Thyroid gland (tissue), 4 donors: ENCODE results near the gene CTNNA3. TPM values are rescaled to one million over a fixed set of nuclear protein-coding genes. Genes with fewer than 3 reads are reported as not detected.
A peak's percentile ranks its signal among the peaks of the same experiment; 100 is the strongest.

ENCODE experiments used
- DNase-seq, 2 donors: peaks; one replicate each; pipeline ENCODE4 v3.0.0-alpha.2; 2019
- H3K27ac ChIP-seq, 3 donors: fragments of 200-600 bp; sonication (generic); 1 replicate in 2 of 3; 2 replicates in 1 of 3; pipeline ENCODE4 v1.5.1; 2016 to 2019; ENCODE audit warnings: mild to moderate bottlenecking in 1 of 3, moderate library complexity in 1 of 3
- H3K27me3 ChIP-seq: fragments of 200-600 bp; sonication (generic); one replicate; pipeline ENCODE4 v1.5.1; 2019
- H3K36me3 ChIP-seq, 2 donors: fragments of 200-600 bp; sonication (generic); one replicate each; pipeline ENCODE4 v1.5.1; 2016 to 2019
- H3K4me1 ChIP-seq, 2 donors: fragments of 200-600 bp; sonication (generic); one replicate each; pipeline ENCODE4 v1.5.1; 2017 to 2019
- H3K4me3 ChIP-seq, 3 donors: fragments of 200-600 bp; sonication (generic); replicated peaks in 1 of 3; 1 replicate in 2 of 3; 2 replicates in 1 of 3; pipeline ENCODE4 v1.5.1; 2016; ENCODE audit warnings: mild to moderate bottlenecking in 1 of 3
- H3K9me3 ChIP-seq: fragments of 200-600 bp; sonication (generic); one replicate; pipeline ENCODE4 v1.5.1; 2017
- POLR2A ChIP-seq, 2 donors: fragments of 450-650 bp; IDR thresholded peaks; one replicate each; pipeline ENCODE4 v1.6.1; 2017; ENCODE audit warnings: antibody characterized with exemption in 2 of 2, mild to moderate bottlenecking in 2 of 2, moderate library complexity in 1 of 2
- WGBS, 2 donors: methylation state at CpG; one replicate each; pipeline ENCODE4 v1.1.5; 2017; 5-methylcytosine and 5-hydroxymethylcytosine counted together
- intact Hi-C: fragments of 100-400 bp; cut with DNase I; formaldehyde crosslinking; loops from one replicate; pipeline ENCODE4 v1.15.1; 2023
- total RNA-seq, 4 donors: library from RNA; depleted of rRNA; stranded (reverse); fragments of >200 nt; gene quantifications; one replicate each; pipeline ENCODE4 v1.2.3, GENCODE V29; 2016
- TF ChIP-seq, protein P1 (sequence below), 6 experiments: fragments of 200-600 bp in 3 of 6; fragments of 450-650 bp in 3 of 6; sonication (generic) in 3 of 6; IDR thresholded peaks; one replicate each; pipeline ENCODE4 v1.5.1; 2016 to 2019; ENCODE audit warnings: antibody characterized with exemption in 6 of 6, mild to moderate bottlenecking in 2 of 6, inconsistent platforms in 1 of 6, moderate library complexity in 1 of 6

CTNNA3 gene
- total RNA-seq, 4 donors from 2014 or later: 0.11 to 0.79 (median 0.13) TPM; not detected in 1

GRCh38 chr10:66928776-66929175, 767.2 kb downstream of the CTNNA3 start:
- H3K27ac ChIP-seq: no peak overlapping the region
- peaks cover 3% of the 10 kb centered on the region for H3K27me3 ChIP-seq
- no peak for DNase-seq
- peaks cover 0 to 5% of the 10 kb centered on the region in 2 donors for H3K4me1 ChIP-seq
- no peaks in the 10 kb centered on the region for H3K36me3 ChIP-seq
- intact Hi-C loops: no loop called here
- 66 to 68% methylated on average over 3 of the region's 3 CpGs for WGBS, 2 donors
- TF ChIP-seq, protein P1, sequence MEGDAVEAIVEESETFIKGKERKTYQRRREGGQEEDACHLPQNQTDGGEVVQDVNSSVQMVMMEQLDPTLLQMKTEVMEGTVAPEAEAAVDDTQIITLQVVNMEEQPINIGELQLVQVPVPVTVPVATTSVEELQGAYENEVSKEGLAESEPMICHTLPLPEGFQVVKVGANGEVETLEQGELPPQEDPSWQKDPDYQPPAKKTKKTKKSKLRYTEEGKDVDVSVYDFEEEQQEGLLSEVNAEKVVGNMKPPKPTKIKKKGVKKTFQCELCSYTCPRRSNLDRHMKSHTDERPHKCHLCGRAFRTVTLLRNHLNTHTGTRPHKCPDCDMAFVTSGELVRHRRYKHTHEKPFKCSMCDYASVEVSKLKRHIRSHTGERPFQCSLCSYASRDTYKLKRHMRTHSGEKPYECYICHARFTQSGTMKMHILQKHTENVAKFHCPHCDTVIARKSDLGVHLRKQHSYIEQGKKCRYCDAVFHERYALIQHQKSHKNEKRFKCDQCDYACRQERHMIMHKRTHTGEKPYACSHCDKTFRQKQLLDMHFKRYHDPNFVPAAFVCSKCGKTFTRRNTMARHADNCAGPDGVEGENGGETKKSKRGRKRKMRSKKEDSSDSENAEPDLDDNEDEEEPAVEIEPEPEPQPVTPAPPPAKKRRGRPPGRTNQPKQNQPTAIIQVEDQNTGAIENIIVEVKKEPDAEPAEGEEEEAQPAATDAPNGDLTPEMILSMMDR (IDR thresholded peaks at IDR 0.05): no peak
- TF ChIP-seq POLR2A (IDR thresholded peaks at IDR 0.05): no peak
- no peaks in the 10 kb centered on the region for H3K9me3 ChIP-seq
- no peak overlapping the region for H3K4me3 ChIP-seq

DNA sequence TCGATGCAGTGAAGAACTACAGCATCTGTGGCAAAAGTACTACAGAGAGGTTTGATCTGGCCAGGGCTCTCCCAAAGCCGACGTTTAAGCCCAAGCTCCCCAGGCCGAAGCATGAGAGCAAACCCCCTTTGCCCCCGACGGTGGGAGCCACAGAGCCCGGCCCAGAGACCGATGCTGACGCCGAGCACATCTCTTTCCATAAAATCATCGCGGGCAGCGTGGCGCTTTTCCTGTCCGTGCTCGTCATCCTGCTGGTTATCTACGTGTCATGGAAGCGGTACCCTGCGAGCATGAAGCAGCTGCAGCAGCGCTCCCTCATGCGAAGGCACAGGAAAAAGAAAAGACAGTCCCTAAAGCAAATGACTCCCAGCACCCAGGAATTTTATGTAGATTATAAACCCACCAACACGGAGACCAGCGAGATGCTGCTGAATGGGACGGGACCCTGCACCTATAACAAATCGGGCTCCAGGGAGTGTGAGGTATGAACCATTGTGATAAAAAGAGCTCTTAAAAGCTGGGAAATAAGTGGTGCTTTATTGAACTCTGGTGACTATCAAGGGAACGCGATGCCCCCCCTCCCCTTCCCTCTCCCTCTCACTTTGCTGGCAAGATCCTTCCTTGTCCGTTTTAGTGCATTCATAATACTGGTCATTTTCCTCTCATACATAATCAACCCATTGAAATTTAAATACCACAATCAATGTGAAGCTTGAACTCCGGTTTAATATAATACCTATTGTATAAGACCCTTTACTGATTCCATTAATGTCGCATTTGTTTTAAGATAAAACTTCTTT, 767.8 kb downstream of the CTNNA3 start:
- H3K4me3 ChIP-seq: no peak overlapping the region
- TF ChIP-seq POLR2A (IDR thresholded peaks at IDR 0.05): no peak
- TF ChIP-seq, protein P1 (IDR thresholded peaks at IDR 0.05): no peak

DNA sequence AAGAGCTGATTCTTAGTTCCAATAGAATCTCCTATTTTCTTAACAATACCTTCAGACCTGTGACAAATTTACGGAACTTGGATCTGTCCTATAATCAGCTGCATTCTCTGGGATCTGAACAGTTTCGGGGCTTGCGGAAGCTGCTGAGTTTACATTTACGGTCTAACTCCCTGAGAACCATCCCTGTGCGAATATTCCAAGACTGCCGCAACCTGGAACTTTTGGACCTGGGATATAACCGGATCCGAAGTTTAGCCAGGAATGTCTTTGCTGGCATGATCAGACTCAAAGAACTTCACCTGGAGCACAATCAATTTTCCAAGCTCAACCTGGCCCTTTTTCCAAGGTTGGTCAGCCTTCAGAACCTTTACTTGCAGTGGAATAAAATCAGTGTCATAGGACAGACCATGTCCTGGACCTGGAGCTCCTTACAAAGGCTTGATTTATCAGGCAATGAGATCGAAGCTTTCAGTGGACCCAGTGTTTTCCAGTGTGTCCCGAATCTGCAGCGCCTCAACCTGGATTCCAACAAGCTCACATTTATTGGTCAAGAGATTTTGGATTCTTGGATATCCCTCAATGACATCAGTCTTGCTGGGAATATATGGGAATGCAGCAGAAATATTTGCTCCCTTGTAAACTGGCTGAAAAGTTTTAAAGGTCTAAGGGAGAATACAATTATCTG, 768.6 kb downstream of the CTNNA3 start:
- TF ChIP-seq, protein P1 (IDR thresholded peaks at IDR 0.05): no peak
- TF ChIP-seq POLR2A (IDR thresholded peaks at IDR 0.05): no peak
- WGBS, 2 donors: 73 to 77% methylated on average over 11 of the region's 11 CpGs
- Histone ChIP-seq H3K36me3 (no peaks in the 10 kb centered on the region), H3K9me3 (no peaks in the 10 kb centered on the region), H3K4me3 (no peak overlapping the region), H3K27me3 (peaks cover 3% of the 10 kb centered on the region), H3K4me1 (peaks cover 0 to 5% of the 10 kb centered on the region in 2 donors), H3K27ac (no peak overlapping the region)
- intact Hi-C loops: no loop called here
- no peak for DNase-seq

More for the DNA sequence above, 767.8 kb downstream of the CTNNA3 start:
- Histone ChIP-seq H3K27ac (no peak overlapping the region), H3K36me3 (no peaks in the 10 kb centered on the region), H3K4me1 (peaks cover 0 to 5% of the 10 kb centered on the region in 2 donors), H3K27me3 (peaks cover 3% of the 10 kb centered on the region), H3K9me3 (no peaks in the 10 kb centered on the region)
- peak in 1 of 2 donors; percentile 1 for DNase-seq
- intact Hi-C loops: no loop called here
- 8 to 11% methylated on average over 29 to 30 of the region's 30 CpGs for WGBS, 2 donors

DNA sequence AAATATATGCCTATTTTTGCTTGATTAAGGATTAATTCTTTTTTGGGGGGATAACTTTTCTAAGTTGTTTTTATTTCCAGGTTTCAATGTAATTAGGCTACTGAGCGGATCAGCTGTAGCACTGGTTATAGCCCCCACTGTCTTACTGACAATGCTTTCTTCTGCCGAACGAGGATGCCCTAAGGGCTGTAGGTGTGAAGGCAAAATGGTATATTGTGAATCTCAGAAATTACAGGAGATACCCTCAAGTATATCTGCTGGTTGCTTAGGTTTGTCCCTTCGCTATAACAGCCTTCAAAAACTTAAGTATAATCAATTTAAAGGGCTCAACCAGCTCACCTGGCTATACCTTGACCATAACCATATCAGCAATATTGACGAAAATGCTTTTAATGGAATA, 769.2 kb downstream of the CTNNA3 start:
- no peak overlapping the region for H3K4me3 ChIP-seq
- intact Hi-C loops: no loop called here
- 74 to 81% methylated on average over 5 of the region's 5 CpGs for WGBS, 2 donors
- DNase-seq: no peak
- H3K9me3 ChIP-seq: no peaks in the 10 kb centered on the region
- peaks cover 3% of the 10 kb centered on the region for H3K27me3 ChIP-seq
- TF ChIP-seq, protein P1 (IDR thresholded peaks at IDR 0.05): no peak
- TF ChIP-seq POLR2A (IDR thresholded peaks at IDR 0.05): no peak
- no peaks in the 10 kb centered on the region for H3K36me3 ChIP-seq
- no peak overlapping the region for H3K27ac ChIP-seq
- H3K4me1 ChIP-seq: peaks cover 0 to 5% of the 10 kb centered on the region in 2 donors
